ENCODE measurements around the gene GLUL. TPM values are rescaled to one million over a fixed set of nuclear protein-coding genes. Genes with fewer than 3 reads are reported as not detected.

GLUL gene
- total RNA-seq, 1 donor from 2014 or later: 522 TPM

GRCh38 chr1:182387566-182387965 lies 4.0 kb downstream of the GLUL start:
- TF ChIP-seq, protein P1, sequence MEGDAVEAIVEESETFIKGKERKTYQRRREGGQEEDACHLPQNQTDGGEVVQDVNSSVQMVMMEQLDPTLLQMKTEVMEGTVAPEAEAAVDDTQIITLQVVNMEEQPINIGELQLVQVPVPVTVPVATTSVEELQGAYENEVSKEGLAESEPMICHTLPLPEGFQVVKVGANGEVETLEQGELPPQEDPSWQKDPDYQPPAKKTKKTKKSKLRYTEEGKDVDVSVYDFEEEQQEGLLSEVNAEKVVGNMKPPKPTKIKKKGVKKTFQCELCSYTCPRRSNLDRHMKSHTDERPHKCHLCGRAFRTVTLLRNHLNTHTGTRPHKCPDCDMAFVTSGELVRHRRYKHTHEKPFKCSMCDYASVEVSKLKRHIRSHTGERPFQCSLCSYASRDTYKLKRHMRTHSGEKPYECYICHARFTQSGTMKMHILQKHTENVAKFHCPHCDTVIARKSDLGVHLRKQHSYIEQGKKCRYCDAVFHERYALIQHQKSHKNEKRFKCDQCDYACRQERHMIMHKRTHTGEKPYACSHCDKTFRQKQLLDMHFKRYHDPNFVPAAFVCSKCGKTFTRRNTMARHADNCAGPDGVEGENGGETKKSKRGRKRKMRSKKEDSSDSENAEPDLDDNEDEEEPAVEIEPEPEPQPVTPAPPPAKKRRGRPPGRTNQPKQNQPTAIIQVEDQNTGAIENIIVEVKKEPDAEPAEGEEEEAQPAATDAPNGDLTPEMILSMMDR (conservative IDR thresholded peaks at IDR 0.05): no peak
- H3K4me3 Mint-ChIP-seq: peak overlapping the region; percentile 99

DNA sequence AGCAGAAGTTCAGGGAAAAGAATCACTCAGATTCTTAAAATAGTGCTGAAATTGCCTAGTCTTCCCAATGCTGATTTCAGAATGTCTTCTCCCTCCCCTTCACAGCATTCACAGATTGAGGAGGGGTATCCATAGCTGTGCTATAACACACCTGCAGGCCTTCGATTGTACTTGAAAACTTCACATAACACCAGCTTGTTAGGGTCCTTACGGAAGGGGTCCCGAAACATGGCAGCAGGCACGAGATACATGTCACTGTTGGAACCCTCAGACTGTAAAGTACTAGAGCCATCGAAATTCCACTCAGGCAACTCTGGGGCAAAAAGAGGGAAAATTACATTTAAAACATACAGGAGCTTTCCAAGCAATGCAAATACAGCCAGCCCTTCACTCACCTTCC lies 4.6 kb downstream of the GLUL start:
- no peak overlapping the region for H3K27ac Mint-ChIP-seq (ENCODE audit: unreplicated experiment)
- H3K27me3 Mint-ChIP-seq (ENCODE audit: low read depth): peaks cover 2% of the 10 kb centered on the region
- DNase-seq (ENCODE audit: low read depth, low spot score): no peak
- peak overlapping the region; percentile 99 for H3K4me3 Mint-ChIP-seq
- peaks cover 45% of the 10 kb centered on the region for H3K4me1 Mint-ChIP-seq
- no peaks in the 10 kb centered on the region for H3K9me3 Mint-ChIP-seq
- peaks cover 66% of the 10 kb centered on the region for H3K36me3 Mint-ChIP-seq (ENCODE audit: low read depth)
- TF ChIP-seq, protein P1 (conservative IDR thresholded peaks at IDR 0.05): no peak

More at GRCh38 chr1:182387566-182387965, 4.0 kb downstream of the GLUL start:
- no peak for DNase-seq (ENCODE audit: low read depth, low spot score)
- Mint-ChIP-seq H3K27ac (ENCODE audit: unreplicated experiment) (no peak overlapping the region), H3K27me3 (ENCODE audit: low read depth) (peaks cover 2% of the 10 kb centered on the region), H3K9me3 (no peaks in the 10 kb centered on the region), H3K36me3 (ENCODE audit: low read depth) (peaks cover 62% of the 10 kb centered on the region), H3K4me1 (peaks cover 49% of the 10 kb centered on the region)

- H3K9me3 Mint-ChIP-seq: no peaks in the 10 kb centered on the region
- peak overlapping the region; percentile 99 for H3K4me3 Mint-ChIP-seq
- H3K4me1 Mint-ChIP-seq: peaks cover 45% of the 10 kb centered on the region
- no peak overlapping the region for H3K27ac Mint-ChIP-seq (ENCODE audit: unreplicated experiment)
- TF ChIP-seq, protein P1 (conservative IDR thresholded peaks at IDR 0.05): no peak
- no peak for DNase-seq (ENCODE audit: low read depth, low spot score)
- peaks cover 72% of the 10 kb centered on the region for H3K36me3 Mint-ChIP-seq (ENCODE audit: low read depth)
- H3K27me3 Mint-ChIP-seq (ENCODE audit: low read depth): peaks cover 2% of the 10 kb centered on the region
Measured at GRCh38 chr1:182385885-182386853, 5.4 kb downstream of the GLUL start.

- H3K4me1 Mint-ChIP-seq: peaks cover 39% of the 10 kb centered on the region
- H3K27ac Mint-ChIP-seq (ENCODE audit: unreplicated experiment): peak overlapping the region; percentile 78
- no peak for DNase-seq (ENCODE audit: low read depth, low spot score)
- no peaks in the 10 kb centered on the region for H3K9me3 Mint-ChIP-seq
- TF ChIP-seq, protein P1 (conservative IDR thresholded peaks at IDR 0.05): no peak
- H3K27me3 Mint-ChIP-seq (ENCODE audit: low read depth): no peaks in the 10 kb centered on the region
- H3K4me3 Mint-ChIP-seq: peak overlapping the region; percentile 27
- H3K36me3 Mint-ChIP-seq (ENCODE audit: low read depth): peaks cover 63% of the 10 kb centered on the region
Measured at GRCh38 chr1:182384387-182384960, 7.1 kb downstream of the GLUL start.

GRCh38 chr1:182383934-182384333 lies 7.7 kb downstream of the GLUL start:
- TF ChIP-seq, protein P1 (conservative IDR thresholded peaks at IDR 0.05): no peak
- Mint-ChIP-seq H3K27ac (ENCODE audit: unreplicated experiment) (peak overlapping the region; percentile 78), H3K4me3 (peak overlapping the region; percentile 27), H3K36me3 (ENCODE audit: low read depth) (peaks cover 60% of the 10 kb centered on the region), H3K4me1 (peaks cover 34% of the 10 kb centered on the region), H3K9me3 (no peaks in the 10 kb centered on the region), H3K27me3 (ENCODE audit: low read depth) (no peaks in the 10 kb centered on the region)
- DNase-seq (ENCODE audit: low read depth, low spot score): no peak
